ENCODE results near the gene PSD2. TPM values are rescaled to one million over a fixed set of nuclear protein-coding genes. Genes with fewer than 3 reads are reported as not detected.
A peak's percentile ranks its signal among the peaks of the same experiment; 100 is the strongest.

The PSD2 gene
- total and polyA plus RNA-seq, 2 experiments from 2014 or later = 0.08 to 0.10 TPM

DNA sequence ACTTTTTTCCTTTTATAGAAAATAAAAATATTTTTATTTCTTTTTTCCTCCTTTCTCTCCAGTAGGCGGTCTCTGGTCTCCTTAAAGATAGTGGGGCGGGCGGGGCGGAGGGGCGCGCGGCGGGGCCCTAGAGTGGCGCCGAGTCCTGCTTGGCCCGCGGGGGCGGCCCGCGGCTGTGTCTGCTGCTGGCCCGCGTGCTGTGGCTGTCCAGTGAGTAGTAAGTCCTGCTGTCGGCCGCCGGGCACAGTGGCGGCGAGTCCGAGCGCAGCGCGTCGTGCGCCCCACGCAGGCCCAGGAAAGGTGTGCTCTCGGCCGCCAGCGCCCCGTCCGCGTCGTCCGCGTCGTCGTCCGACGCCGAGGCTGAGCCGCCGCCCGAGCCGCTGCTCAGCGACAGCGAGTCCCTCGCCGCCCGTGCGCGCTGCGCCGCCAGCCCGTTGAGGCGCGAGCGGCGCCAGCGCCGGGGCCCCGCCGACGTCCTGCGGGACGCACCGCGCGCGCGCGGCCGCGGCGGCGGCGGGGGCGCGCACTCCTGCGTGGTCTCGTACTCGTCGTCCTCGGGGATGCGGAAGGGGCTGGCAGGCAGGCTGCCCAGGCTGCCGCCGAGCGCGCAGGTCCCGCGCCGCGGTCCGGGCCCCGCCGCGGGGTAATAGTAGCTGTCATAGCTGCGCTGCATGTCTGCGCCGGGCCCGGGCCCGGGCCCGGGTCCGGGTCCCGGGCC lies 52.3 kb downstream of the PSD2 start:
- Histone ChIP-seq H3K36me3 (ENCODE audit: insufficient read depth) (no peaks in the 10 kb centered on the region), H3K27ac (ENCODE audit: low read depth) (no peak overlapping the region), H3K27me3 (ENCODE audit: insufficient read depth) (peaks cover 53% of the 10 kb centered on the region), H3K4me3 (peak overlapping the region; percentile 65), H3K9me2 (ENCODE audit: insufficient read depth) (no peaks in the 10 kb centered on the region), H3K79me2 (replicated peaks; ENCODE audit: insufficient read depth) (no peaks in the 10 kb centered on the region), H3K4me1 (ENCODE audit: insufficient read depth) (no peaks in the 10 kb centered on the region), H2AFZ (0 out of 2 replicates have a peak overlapping the region, but pooled peaks have one; percentile 81), H4K20me1 (replicated peaks; ENCODE audit: insufficient read depth) (no peaks in the 10 kb centered on the region; the same call in 1 of the 2 replicates), H3F3A (replicated peaks; ENCODE audit: low read depth) (no peaks in the 10 kb centered on the region), H3K4me2 (peak overlapping the region; percentile 81)
- ATAC-seq (peak; percentile 54), DNase-seq (ENCODE audit: low spot score) (peak; percentile 69)
- no peaks in the 10 kb centered on the region for H3K9me3 Mint-ChIP-seq
- H3K4me3 Mint-ChIP-seq = peak overlapping the region; percentile 49; the same call in 2 of the 3 replicates
- TF ChIP-seq EZH2 (IDR thresholded peaks at IDR 0.05; ENCODE audit: low read depth, unreplicated experiment) (peak; percentile 69), CREB1 (CRISPR knock-in tag; IDR thresholded peaks at IDR 0.05; ENCODE audit: low read depth) (0 out of 2 replicates have a peak, but pooled peaks have one; percentile 4)
- TF ChIP-seq, protein P1, sequence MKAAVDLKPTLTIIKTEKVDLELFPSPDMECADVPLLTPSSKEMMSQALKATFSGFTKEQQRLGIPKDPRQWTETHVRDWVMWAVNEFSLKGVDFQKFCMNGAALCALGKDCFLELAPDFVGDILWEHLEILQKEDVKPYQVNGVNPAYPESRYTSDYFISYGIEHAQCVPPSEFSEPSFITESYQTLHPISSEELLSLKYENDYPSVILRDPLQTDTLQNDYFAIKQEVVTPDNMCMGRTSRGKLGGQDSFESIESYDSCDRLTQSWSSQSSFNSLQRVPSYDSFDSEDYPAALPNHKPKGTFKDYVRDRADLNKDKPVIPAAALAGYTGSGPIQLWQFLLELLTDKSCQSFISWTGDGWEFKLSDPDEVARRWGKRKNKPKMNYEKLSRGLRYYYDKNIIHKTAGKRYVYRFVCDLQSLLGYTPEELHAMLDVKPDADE (IDR thresholded peaks at IDR 0.05) = no peak
- no peak overlapping the region for H3K27ac Mint-ChIP-seq
- H3K36me3 Mint-ChIP-seq (ENCODE audit: low read depth) = no peaks in the 10 kb centered on the region
- peaks cover 10% of the 10 kb centered on the region for H3K4me1 Mint-ChIP-seq
- H3K27me3 Mint-ChIP-seq (ENCODE audit: insufficient read depth, low read depth, poor library complexity) = peaks cover 50% of the 10 kb centered on the region

DNA sequence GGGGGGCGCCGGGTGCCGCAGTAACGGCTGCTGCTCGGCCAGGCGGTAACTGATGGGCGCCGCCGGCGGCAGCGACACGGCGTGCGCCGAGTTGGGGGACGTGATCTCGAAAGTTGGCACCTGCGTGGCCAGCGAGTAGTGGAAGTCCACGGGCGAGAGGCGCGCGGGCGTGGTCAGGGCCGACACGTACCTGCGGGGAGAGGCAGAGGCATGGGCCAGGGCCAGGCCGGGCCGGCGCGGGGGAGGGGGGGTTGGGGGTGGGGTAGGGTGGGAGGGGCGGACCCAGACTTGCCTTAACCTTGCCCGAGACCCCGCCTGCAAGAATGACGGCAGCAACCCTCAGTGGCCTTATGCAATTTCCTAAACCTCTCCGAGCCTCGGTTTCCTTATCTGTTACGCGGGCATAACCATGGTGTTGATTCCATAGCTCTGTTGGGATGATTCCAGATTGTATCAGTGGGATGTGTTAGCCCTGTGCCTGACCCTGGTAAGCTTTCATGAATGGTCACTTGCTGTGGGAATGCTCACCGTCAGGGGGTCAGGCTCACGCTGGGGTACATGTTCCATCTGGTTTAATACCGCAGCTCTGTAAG lies 53.0 kb downstream of the PSD2 start:
- Histone ChIP-seq H3K36me3 (ENCODE audit: insufficient read depth) (no peaks in the 10 kb centered on the region), H3K27ac (ENCODE audit: low read depth) (no peak overlapping the region), H3K4me2 (peak overlapping the region; percentile 81), H2AFZ (peak overlapping the region; percentile 81; the same call in 1 of the 2 replicates), H3K79me2 (replicated peaks; ENCODE audit: insufficient read depth) (no peaks in the 10 kb centered on the region), H3K27me3 (ENCODE audit: insufficient read depth) (peaks cover 53% of the 10 kb centered on the region), H3K9me2 (ENCODE audit: insufficient read depth) (no peaks in the 10 kb centered on the region), H3K4me3 (peak overlapping the region; percentile 65), H4K20me1 (replicated peaks; ENCODE audit: insufficient read depth) (no peaks in the 10 kb centered on the region; the same call in 1 of the 2 replicates), H3F3A (replicated peaks; ENCODE audit: low read depth) (no peaks in the 10 kb centered on the region), H3K4me1 (ENCODE audit: insufficient read depth) (no peaks in the 10 kb centered on the region)
- no peak for TF ChIP-seq POLR2AphosphoS5 (IDR thresholded peaks at IDR 0.05; ENCODE audit: low read depth)
- no peak for TF ChIP-seq CTCF (conservative IDR thresholded peaks at IDR 0.05; ENCODE audit: low read depth in 2 of 2)
- no peak for TF ChIP-seq ZNF331 (CRISPR knock-in tag; IDR thresholded peaks at IDR 0.05; ENCODE audit: low read depth)
- TF ChIP-seq STAT1 (IDR thresholded peaks at IDR 0.05; ENCODE audit: unreplicated experiment) = no peak
- no peak for TF ChIP-seq EZH2 (IDR thresholded peaks at IDR 0.05; ENCODE audit: low read depth, unreplicated experiment)
- no peak for TF ChIP-seq CREB1 (CRISPR knock-in tag; IDR thresholded peaks at IDR 0.05; ENCODE audit: low read depth)
- TF ChIP-seq EZH2phosphoT487 (IDR thresholded peaks at IDR 0.05; ENCODE audit: unreplicated experiment) = no peak
- no peak for TF ChIP-seq JUNB (IDR thresholded peaks at IDR 0.05; ENCODE audit: unreplicated experiment)
- H3K9me3 Mint-ChIP-seq = no peaks in the 10 kb centered on the region
- ATAC-seq (peak; percentile 32), DNase-seq (ENCODE audit: low spot score) (peak; percentile 63)
- peak overlapping the region; percentile 63 for H3K4me3 Mint-ChIP-seq
- no peak overlapping the region for H3K27ac Mint-ChIP-seq
- peaks cover 52% of the 10 kb centered on the region for H3K27me3 Mint-ChIP-seq (ENCODE audit: insufficient read depth, low read depth, poor library complexity)
- H3K4me1 Mint-ChIP-seq = peaks cover 10% of the 10 kb centered on the region
- no peaks in the 10 kb centered on the region for H3K36me3 Mint-ChIP-seq (ENCODE audit: low read depth)
